ENCODE data around the gene SPACDR.

Gene SPACDR

DNA sequence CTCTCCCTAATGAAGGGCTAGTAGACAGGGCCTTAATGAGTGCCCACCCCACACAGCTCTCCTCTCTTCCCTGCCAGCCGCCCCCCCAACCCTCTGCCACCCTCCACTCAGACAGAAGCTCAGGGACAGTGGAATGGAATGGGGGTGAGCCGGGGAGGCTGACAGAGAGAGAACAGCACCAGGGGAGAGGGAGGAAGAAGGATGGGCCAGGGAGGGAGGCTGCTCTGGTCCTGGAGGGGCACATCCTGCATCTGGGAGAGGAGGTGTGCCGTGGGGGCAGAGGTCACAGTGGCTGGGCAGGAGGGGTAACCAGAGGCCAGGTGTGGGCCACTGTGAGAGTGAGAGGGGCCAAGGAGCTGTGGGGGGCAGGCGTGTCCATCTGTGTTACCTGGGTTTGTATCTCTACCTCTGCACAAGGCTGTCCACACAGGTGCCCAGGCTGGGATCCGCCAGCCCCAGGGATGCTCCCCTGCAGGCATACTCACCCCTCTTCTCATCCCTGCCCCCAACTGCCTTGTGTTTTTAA lies 22.1 kb upstream of the SPACDR start:
- peak overlapping the region in 1 of 21 experiments; percentile 2 for H3K27ac ChIP-seq
- no peak overlapping the region for H3K4me3 ChIP-seq

GRCh38 chr7:100485471-100485876 lies 21.4 kb upstream of the SPACDR start:
- Histone ChIP-seq H3K4me3 (no peak overlapping the region), H3K27ac (peak overlapping the region in 2 of 21 experiments; percentile 2 to 21)

- peak overlapping the region in 1 of 7 experiments; percentile 64 for H3K4me3 ChIP-seq
Observed at GRCh38 chr7:100484673-100485045, 20.6 kb upstream of the SPACDR start.

DNA sequence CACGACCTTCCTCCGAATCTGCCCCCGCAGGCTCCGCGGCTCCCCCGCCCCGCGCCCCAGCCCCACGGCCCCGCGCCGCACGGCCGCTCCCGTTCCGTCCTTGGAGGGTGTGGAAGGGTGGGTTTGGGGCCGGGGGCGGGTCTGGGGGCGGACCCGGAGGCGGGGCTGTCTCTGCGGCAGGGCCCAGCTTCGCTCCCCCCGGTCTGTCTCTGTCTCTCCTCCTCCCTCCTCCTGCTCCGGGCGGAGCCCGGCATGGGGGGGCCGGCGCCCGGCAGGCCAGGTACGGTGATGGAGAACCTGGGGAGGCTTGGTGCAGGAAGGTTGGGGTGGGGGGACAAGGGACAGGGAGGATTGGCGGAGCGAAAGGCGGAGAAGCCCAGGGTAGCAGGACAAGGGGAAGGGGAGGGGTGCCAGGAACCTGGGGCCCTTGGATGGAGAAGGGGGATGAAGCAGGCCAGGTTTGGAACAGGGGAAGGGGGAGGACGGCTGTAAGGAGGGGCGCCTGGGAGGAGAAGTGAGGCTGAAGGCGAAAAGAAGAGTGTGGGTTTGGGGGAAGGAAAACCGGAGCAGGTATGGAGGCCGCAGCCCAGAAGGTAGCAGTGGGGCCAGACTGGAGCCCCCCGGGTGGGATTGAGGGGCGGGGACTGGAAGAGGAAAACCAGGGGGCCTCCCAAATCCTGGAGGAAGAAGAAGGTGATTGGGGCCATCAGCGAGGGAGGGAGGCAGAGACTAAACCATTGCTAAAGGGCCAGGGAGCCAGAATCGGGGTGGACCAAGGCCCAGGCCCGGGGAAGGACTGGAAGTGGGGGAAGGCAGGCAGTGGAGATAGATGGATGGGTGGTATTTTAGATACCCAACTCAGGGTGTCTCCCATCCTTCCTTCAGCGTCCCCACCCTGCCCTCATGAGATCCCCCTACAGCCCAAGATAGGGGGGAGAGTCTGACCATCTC lies 19.9 kb upstream of the SPACDR start, which contains the start of gene NYAP1:
Gene NYAP1 (plus strand): TSS at position 206 of the 951 bp plus-strand sequence. CDS start 1,385 bp downstream, outside the sequence.
- Histone ChIP-seq H3K27ac (peak within 1 kb of the TSS in 12 of 21 experiments; percentile 0 to 76 (median 63)), H3K4me3 (peak within 1 kb of the TSS; percentile 40 to 65 (median 48))

More at GRCh38 chr7:100484673-100485045, 20.6 kb upstream of the SPACDR start:
- H3K27ac ChIP-seq, result peak overlapping the region in 2 of 21 experiments; percentile 0 to 76

DNA sequence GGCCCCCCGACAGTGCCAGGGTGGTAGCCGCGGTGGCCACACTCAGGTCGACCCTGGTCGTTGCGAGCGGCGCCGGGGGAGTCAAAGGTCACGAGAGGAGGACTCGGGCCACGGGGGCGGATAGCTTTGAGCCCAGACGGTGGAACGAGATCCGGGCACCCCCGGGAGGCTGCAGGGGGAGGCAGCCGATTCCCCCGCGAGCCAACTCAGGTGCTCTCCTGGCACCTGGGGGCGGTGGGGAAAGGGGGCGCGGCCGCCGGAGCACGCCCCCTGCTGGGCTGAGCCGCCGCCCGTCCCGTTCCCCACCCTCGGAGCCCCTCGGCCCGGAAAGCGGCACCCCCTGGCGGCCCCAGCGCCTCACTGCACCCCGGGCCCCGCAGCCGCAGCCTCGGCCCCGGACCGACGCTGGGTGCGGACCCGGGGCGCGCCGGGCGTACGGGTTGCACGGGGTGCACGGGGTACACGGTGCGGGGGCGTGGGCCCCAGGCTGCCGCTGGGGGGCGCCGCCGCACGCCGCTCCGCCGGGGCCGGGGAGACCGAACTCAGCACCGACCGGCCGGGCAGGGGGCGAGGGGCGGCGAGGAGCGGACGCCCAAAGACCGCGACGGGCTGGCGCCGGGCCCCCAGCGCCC lies 19.1 kb upstream of the SPACDR start:
- H3K27ac ChIP-seq, result peak overlapping the region in 11 of 21 experiments; percentile 3 to 76 (median 64)
- H3K4me3 ChIP-seq, result peak overlapping the region; percentile 40 to 65 (median 48)

DNA sequence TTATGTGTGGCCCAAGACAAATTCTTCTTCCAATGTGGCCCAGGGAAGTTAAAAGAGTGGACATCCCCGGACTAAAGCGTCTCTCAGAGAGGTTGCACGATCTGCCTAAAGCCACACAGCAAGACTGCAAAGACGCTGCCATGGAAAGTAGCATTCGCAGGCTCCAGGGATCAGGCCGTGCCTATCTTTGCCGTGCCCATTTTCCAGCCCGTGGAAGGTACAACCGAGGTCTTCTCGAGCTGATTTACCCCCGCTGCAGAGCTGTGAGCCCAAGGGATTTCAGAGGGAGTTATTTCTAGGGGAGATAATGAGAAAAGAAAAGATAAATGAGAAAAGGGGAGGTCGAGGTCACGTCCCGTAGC lies 18.6 kb upstream of the SPACDR start:
- H3K4me3 ChIP-seq, result peak overlapping the region; percentile 40 to 65 (median 48)
- H3K27ac ChIP-seq, result peak overlapping the region in 8 of 21 experiments; percentile 4 to 76 (median 63)

- no peak overlapping the region for H3K4me3 ChIP-seq
- H3K27ac ChIP-seq, result no peak overlapping the region
Observed at GRCh38 chr7:100481466-100481865, 17.4 kb upstream of the SPACDR start.

DNA sequence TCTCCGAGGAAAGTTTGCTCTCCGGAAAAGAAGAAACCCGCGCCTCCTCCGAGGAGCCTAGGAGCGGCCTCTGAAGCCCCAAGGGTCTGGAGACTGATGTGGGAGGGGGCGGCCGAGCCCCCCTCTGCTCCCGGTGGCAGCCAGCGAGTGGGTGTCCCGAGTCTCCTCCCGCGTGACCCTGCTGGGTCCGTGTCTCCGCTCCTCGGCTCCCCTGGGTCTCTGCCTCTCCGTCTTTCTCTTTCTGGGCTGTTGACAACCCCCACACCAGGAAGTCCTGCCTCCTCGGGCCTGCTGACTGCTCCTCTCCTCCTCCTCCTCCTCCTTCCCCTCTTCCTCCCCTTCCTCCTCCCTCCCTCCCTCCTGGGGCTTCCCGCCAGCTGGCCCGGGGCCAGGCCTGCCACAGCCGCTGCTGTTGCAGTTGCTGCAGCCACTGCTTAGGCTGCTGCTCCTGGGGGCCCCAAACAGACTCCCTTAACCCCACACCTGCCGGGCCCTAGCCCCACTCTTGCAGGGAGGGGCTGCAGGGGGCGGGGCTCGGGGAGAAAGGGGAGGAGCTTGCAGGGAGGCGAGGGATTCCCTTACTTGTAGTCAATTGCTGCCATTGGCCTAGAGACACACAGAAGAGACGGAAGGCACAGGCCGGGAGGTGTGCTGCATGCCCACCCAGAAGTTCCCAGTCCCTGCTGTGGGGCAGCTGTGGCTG lies 15.0 kb upstream of the SPACDR start, which contains the start of gene TSC22D4:
Gene TSC22D4 (minus strand): TSS at position 257 of the 703 bp plus-strand sequence. CDS start 1,176 bp downstream, outside the sequence.
- H3K4me3 ChIP-seq, result peak within 1 kb of the TSS; percentile 61 to 99 (median 99)
- H3K27ac ChIP-seq, result peak within 1 kb of the TSS; percentile 63 to 100 (median 93)

- peak overlapping the region; percentile 54 to 100 (median 93) for H3K27ac ChIP-seq
- peak overlapping the region; percentile 61 to 99 (median 99) for H3K4me3 ChIP-seq
Observed at GRCh38 chr7:100477871-100478267, 13.8 kb upstream of the SPACDR start.

GRCh38 chr7:100476903-100477870 lies 13.1 kb upstream of the SPACDR start:
- Histone ChIP-seq H3K27ac (peak overlapping the region; percentile 54 to 100 (median 93)), H3K4me3 (peak overlapping the region; percentile 61 to 99 (median 99))

GRCh38 chr7:100476101-100476780 lies 12.2 kb upstream of the SPACDR start:
- Histone ChIP-seq H3K27ac (peak overlapping the region in 17 of 21 experiments; percentile 10 to 99 (median 91)), H3K4me3 (peak overlapping the region in 6 of 7 experiments; percentile 61 to 99 (median 99))

DNA sequence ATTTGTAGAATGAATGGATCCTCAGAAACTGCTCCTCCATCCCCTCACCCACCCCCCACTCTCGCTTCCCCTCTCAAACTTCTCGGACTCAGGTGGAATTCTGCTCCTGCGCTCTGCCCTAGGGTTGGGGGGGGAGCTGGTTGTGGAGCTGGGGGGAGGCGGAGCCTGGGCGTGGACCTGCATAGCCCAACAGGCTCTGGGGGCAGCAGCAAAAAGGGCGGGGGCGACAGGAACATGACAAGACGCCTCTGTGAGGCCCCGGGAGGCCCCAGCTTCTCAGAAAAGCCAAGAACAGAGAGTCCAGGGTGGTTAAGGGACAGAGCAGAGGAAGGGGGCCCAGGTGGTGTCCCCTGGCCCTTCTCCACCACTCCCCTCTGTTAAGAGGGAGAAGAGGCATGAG lies 11.5 kb upstream of the SPACDR start:
- Histone ChIP-seq H3K27ac (peak overlapping the region in 16 of 21 experiments; percentile 6 to 98 (median 65)), H3K4me3 (peak overlapping the region in 2 of 7 experiments; percentile 10 to 99)

DNA sequence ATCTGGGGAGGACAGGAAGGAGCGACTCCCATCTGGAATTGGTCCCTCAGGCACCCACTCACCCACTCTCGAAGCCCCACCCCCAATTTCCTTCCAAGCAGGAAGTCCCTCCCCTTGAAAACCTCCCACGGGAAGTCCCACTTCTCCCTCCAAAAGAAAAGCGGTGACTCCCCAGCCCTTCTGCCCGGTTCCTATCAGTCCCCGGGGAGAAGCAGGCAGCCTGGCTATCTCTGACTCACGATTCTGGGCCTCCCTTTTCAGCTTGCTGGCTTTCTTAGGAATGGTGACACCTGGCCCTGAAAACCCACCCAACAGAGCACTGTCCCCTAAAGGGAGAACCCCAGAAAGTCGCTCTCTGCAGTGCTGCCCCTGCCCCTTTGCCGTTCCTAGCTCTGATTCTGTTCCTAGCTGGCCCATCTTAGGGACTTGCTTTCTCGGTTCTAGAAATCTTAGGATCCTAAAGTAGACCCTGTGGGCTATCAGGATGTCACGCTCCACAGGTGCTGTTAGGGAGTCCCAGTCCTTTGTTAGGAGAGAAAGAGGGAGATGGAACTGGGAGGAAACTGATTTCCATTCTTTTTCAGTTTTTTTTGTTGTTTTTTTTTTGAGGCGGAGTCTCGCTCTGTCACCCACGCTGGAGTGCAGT lies 8.9 kb upstream of the SPACDR start:
- Histone ChIP-seq H3K27ac (peak overlapping the region in 14 of 21 experiments; percentile 11 to 76 (median 65)), H3K4me3 (no peak overlapping the region)

DNA sequence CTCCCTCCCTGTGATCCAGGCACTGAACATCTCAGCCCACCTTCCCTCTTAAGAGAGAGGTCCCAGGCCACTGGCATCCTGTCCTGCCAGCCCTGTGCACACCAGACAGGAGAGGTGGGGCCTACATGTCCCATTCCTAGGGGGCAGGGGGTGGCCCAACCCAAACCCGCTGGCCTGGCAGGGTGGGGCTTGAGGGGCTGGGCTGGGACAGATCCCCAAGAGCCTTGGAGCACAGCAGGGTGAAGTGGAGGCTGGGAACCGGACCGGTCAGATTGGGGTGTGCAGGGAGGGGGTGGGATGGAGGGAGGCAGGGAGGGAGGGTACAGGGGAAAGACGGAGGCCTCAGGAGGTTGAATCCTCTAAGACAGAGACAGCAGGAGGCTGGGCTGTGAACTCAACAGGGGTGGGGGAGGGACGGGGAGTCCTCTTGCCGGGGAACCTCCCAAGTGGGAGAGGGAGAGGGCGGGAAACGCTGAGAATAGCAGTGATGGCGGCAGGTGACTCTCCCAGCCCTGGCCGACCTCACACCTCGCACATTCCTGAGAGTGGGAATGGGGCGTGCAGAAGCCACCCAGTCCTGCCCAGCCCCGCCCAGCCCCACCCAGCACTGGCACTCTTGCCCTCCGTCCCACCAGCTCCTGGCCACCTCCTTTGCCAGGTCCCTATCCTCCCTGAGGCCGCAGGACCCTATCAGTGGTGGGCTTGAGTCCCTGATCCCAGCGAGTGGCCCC lies 8.2 kb upstream of the SPACDR start:
- no peak overlapping the region for H3K4me3 ChIP-seq
- peak overlapping the region in 13 of 21 experiments; percentile 11 to 76 (median 66) for H3K27ac ChIP-seq

- no peak overlapping the region for H3K27ac ChIP-seq
- no peak overlapping the region for H3K4me3 ChIP-seq
Observed at GRCh38 chr7:100471021-100471420, 7.0 kb upstream of the SPACDR start.
